ENCODE data around the gene LMNTD1. TPM values are rescaled to one million over a fixed set of nuclear protein-coding genes. Genes with fewer than 3 reads are reported as not detected.

LMNTD1 gene
- polyA plus RNA-seq, 1 donor from 2014 or later: not detected

- Histone ChIP-seq H4K20me1 (ENCODE audit: insufficient read depth) (no peaks in the 10 kb centered on the region), H3K4me3 (ENCODE audit: low read length) (no peak overlapping the region), H3K9ac (ENCODE audit: low read length) (no peak overlapping the region), H3K9me3 (ENCODE audit: low read length) (peaks cover 7% of the 10 kb centered on the region), H3K36me3 (ENCODE audit: insufficient read depth, low read length) (no peaks in the 10 kb centered on the region), H3K9me2 (ENCODE audit: insufficient read depth, low read length) (no peaks in the 10 kb centered on the region), H3F3A (ENCODE audit: insufficient read depth, low read length, poor library complexity, severe bottlenecking) (no peaks in the 10 kb centered on the region), H3K27me3 (ENCODE audit: insufficient read depth, low read depth, low read length) (no peaks in the 10 kb centered on the region), H2AFZ (ENCODE audit: low read depth, low read length) (no peak overlapping the region), H3K4me2 (ENCODE audit: low read length) (no peak overlapping the region), H3K27ac (ENCODE audit: low read length) (no peak overlapping the region), H3K79me2 (replicated peaks; ENCODE audit: insufficient read depth, low read length) (no peaks in the 10 kb centered on the region)
- TF ChIP-seq POLR2AphosphoS5 (IDR thresholded peaks at IDR 0.05) (no peak), TAF1 (IDR thresholded peaks at IDR 0.05; ENCODE audit: low read depth) (no peak), EZH2 (IDR thresholded peaks at IDR 0.05; ENCODE audit: borderline replicate concordance, insufficient read depth, low read length, poor library complexity, severe bottlenecking) (no peak), RAD21 (conservative IDR thresholded peaks at IDR 0.05) (no peak), SMC3 (conservative IDR thresholded peaks at IDR 0.05; ENCODE audit: poor library complexity) (no peak), CTCF (IDR thresholded peaks at IDR 0.05; ENCODE audit: poor library complexity, severe bottlenecking) (no peak), EP300 (conservative IDR thresholded peaks at IDR 0.05; ENCODE audit: poor library complexity, severe bottlenecking) (no peak), MXI1 (conservative IDR thresholded peaks at IDR 0.05; ENCODE audit: poor library complexity, severe bottlenecking) (no peak)
- TF ChIP-seq, protein P1, sequence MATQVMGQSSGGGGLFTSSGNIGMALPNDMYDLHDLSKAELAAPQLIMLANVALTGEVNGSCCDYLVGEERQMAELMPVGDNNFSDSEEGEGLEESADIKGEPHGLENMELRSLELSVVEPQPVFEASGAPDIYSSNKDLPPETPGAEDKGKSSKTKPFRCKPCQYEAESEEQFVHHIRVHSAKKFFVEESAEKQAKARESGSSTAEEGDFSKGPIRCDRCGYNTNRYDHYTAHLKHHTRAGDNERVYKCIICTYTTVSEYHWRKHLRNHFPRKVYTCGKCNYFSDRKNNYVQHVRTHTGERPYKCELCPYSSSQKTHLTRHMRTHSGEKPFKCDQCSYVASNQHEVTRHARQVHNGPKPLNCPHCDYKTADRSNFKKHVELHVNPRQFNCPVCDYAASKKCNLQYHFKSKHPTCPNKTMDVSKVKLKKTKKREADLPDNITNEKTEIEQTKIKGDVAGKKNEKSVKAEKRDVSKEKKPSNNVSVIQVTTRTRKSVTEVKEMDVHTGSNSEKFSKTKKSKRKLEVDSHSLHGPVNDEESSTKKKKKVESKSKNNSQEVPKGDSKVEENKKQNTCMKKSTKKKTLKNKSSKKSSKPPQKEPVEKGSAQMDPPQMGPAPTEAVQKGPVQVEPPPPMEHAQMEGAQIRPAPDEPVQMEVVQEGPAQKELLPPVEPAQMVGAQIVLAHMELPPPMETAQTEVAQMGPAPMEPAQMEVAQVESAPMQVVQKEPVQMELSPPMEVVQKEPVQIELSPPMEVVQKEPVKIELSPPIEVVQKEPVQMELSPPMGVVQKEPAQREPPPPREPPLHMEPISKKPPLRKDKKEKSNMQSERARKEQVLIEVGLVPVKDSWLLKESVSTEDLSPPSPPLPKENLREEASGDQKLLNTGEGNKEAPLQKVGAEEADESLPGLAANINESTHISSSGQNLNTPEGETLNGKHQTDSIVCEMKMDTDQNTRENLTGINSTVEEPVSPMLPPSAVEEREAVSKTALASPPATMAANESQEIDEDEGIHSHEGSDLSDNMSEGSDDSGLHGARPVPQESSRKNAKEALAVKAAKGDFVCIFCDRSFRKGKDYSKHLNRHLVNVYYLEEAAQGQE (IDR thresholded peaks at IDR 0.05; ENCODE audit: borderline replicate concordance): no peak
These were observed 32.0 kb upstream of the LMNTD1 start for GRCh38 chr12:25585021-25585523.

- Histone ChIP-seq H3K9me2 (ENCODE audit: insufficient read depth, low read length) (no peaks in the 10 kb centered on the region), H3K79me2 (replicated peaks; ENCODE audit: insufficient read depth, low read length) (no peaks in the 10 kb centered on the region), H3K4me3 (ENCODE audit: low read length) (no peak overlapping the region), H3K36me3 (ENCODE audit: insufficient read depth, low read length) (no peaks in the 10 kb centered on the region), H2AFZ (ENCODE audit: low read depth, low read length) (no peak overlapping the region), H3K9ac (ENCODE audit: low read length) (no peak overlapping the region), H3K27ac (ENCODE audit: low read length) (no peak overlapping the region), H3K4me2 (ENCODE audit: low read length) (no peak overlapping the region), H3K27me3 (ENCODE audit: insufficient read depth, low read depth, low read length) (no peaks in the 10 kb centered on the region), H4K20me1 (ENCODE audit: insufficient read depth) (no peaks in the 10 kb centered on the region), H3K9me3 (ENCODE audit: low read length) (peaks cover 7% of the 10 kb centered on the region), H3F3A (ENCODE audit: insufficient read depth, low read length, poor library complexity, severe bottlenecking) (no peaks in the 10 kb centered on the region)
- TF ChIP-seq SMC3 (conservative IDR thresholded peaks at IDR 0.05; ENCODE audit: poor library complexity): no peak
- TF ChIP-seq EZH2 (IDR thresholded peaks at IDR 0.05; ENCODE audit: borderline replicate concordance, insufficient read depth, low read length, poor library complexity, severe bottlenecking): no peak
- no peak for TF ChIP-seq TAF1 (IDR thresholded peaks at IDR 0.05; ENCODE audit: low read depth)
- TF ChIP-seq RAD21 (conservative IDR thresholded peaks at IDR 0.05): no peak
- TF ChIP-seq CTCF (IDR thresholded peaks at IDR 0.05; ENCODE audit: poor library complexity, severe bottlenecking): no peak
- TF ChIP-seq EP300 (conservative IDR thresholded peaks at IDR 0.05; ENCODE audit: poor library complexity, severe bottlenecking): no peak
- TF ChIP-seq, protein P1 (IDR thresholded peaks at IDR 0.05; ENCODE audit: borderline replicate concordance): no peak
- TF ChIP-seq MXI1 (conservative IDR thresholded peaks at IDR 0.05; ENCODE audit: poor library complexity, severe bottlenecking): no peak
- TF ChIP-seq POLR2AphosphoS5 (IDR thresholded peaks at IDR 0.05): no peak
These were observed 31.5 kb upstream of the LMNTD1 start for GRCh38 chr12:25584596-25584995.

Measured in neural cell (in vitro differentiated cells).